Breast epithelium (tissue), 4 donors: ENCODE measurements around the gene CLCA2. TPM values are rescaled to one million over a fixed set of nuclear protein-coding genes. Genes with fewer than 3 reads are reported as not detected.

Experiments
- DNase-seq, 2 donors: peaks; one replicate each; pipeline ENCODE4 v3.0.0-alpha.2; 2019; ENCODE audit warnings: low spot score in 2 of 2
- H3K27ac ChIP-seq, 2 donors: fragments of 200-600 bp; sonication (generic) in 1 of 2; one replicate each; pipeline ENCODE4 v1.5.1; 2016 to 2019; ENCODE audit warnings: mild to moderate bottlenecking in 1 of 2
- H3K27me3 ChIP-seq, 2 donors: fragments of 200-600 bp; sonication (generic) in 1 of 2; one replicate each; pipeline versions ENCODE4 v1.5.1 to v1.6.0; 2017 to 2019; ENCODE audit warnings: control low read depth in 1 of 2, mild to moderate bottlenecking in 1 of 2
- H3K36me3 ChIP-seq: fragments of 200-600 bp; one replicate; pipeline ENCODE4 v1.5.1; 2019
- H3K4me1 ChIP-seq, 2 donors: fragments of 200-600 bp; sonication (generic); one replicate each; pipeline ENCODE4 v1.5.1; 2016 to 2019; ENCODE audit warnings: control low read depth in 1 of 2
- H3K4me3 ChIP-seq, 3 donors: fragments of 200-600 bp; sonication (generic); 1 replicate in 2 of 3; 2 replicates in 1 of 3; pipeline ENCODE4 v1.5.1; 2016 to 2019; ENCODE audit warnings: mild to moderate bottlenecking in 3 of 3, moderate library complexity in 2 of 3
- H3K9me3 ChIP-seq, 2 donors: fragments of 200-600 bp; sonication (generic) in 1 of 2; one replicate each; pipeline ENCODE4 v1.5.1; 2016 to 2019; ENCODE audit warnings: control low read depth in 1 of 2
- CTCF ChIP-seq, 3 donors: fragments of 450-650 bp; IDR thresholded peaks; one replicate each; pipeline ENCODE4 v1.5.1; 2016 to 2017; ENCODE audit warnings: antibody characterized with exemption in 3 of 3, mild to moderate bottlenecking in 3 of 3, moderate library complexity in 3 of 3
- POLR2A ChIP-seq: fragments of 450-650 bp; IDR thresholded peaks from one replicate; pipeline ENCODE4 v1.6.1; 2016; ENCODE audit warnings: antibody characterized with exemption, mild to moderate bottlenecking, moderate library complexity
- POLR2AphosphoS5 ChIP-seq, 3 donors: sonication (generic); formaldehyde crosslinking; IDR thresholded peaks; one replicate each; pipeline ENCODE4 v1.6.1; 2017; ENCODE audit warnings: antibody characterized with exemption in 3 of 3
- intact Hi-C: fragments of 100-400 bp; cut with DNase I; formaldehyde crosslinking; loops from one replicate; pipeline ENCODE4 v1.15.1; 2023; ENCODE audit warnings: low total_unique reads
- total RNA-seq, 3 donors: library from RNA; depleted of rRNA; stranded (reverse); fragments of >200 nt; gene quantifications; one replicate each; pipeline ENCODE4 v1.1.0, GENCODE V29; 2016

Gene CLCA2
- total RNA-seq, 3 donors from 2014 or later: 1.3 to 30.3 (median 1.6) TPM

- no peak overlapping the region for H3K27ac ChIP-seq
- H3K4me1 ChIP-seq: no peaks in the 10 kb centered on the region
- intact Hi-C loops: loop anchor here (5.0 kb wide), 1 partner anchor 697 kb away; no protein-coding TSS in a partner anchor
- peaks cover 7% of the 10 kb centered on the region for H3K36me3 ChIP-seq
- no peak for DNase-seq
- H3K27me3 ChIP-seq: no peaks in the 10 kb centered on the region
- H3K4me3 ChIP-seq: no peak overlapping the region
- peak; percentile 47 to 88 (median 80) for TF ChIP-seq CTCF (IDR thresholded peaks at IDR 0.05)
- no peak for TF ChIP-seq POLR2AphosphoS5 (IDR thresholded peaks at IDR 0.05)
- no peaks in the 10 kb centered on the region for H3K9me3 ChIP-seq
Observed at GRCh38 chr1:86380257-86380861, 43.6 kb upstream of the CLCA2 start.

GRCh38 chr1:86381223-86381622, 42.7 kb upstream of the CLCA2 start:
- Histone ChIP-seq H3K4me3 (no peak overlapping the region), H3K9me3 (no peaks in the 10 kb centered on the region), H3K27me3 (no peaks in the 10 kb centered on the region), H3K4me1 (no peaks in the 10 kb centered on the region), H3K27ac (no peak overlapping the region), H3K36me3 (peaks cover 7% of the 10 kb centered on the region)
- TF ChIP-seq POLR2A (no peak), CTCF (IDR thresholded peaks at IDR 0.05) (no peak), POLR2AphosphoS5 (IDR thresholded peaks at IDR 0.05) (no peak)
- intact Hi-C loops: loop anchor here (5.0 kb wide), 1 partner anchor 696 kb away; no protein-coding TSS in a partner anchor
- no peak for DNase-seq

- no peaks in the 10 kb centered on the region for H3K9me3 ChIP-seq
- no peak overlapping the region for H3K27ac ChIP-seq
- TF ChIP-seq POLR2AphosphoS5 (IDR thresholded peaks at IDR 0.05) (no peak), POLR2A (no peak), CTCF (IDR thresholded peaks at IDR 0.05) (no peak)
- H3K4me1 ChIP-seq: no peaks in the 10 kb centered on the region
- intact Hi-C loops: loop anchor here (5.0 kb wide), 1 partner anchor 694 kb away; no protein-coding TSS in a partner anchor
- DNase-seq: no peak
- no peaks in the 10 kb centered on the region for H3K27me3 ChIP-seq
- H3K4me3 ChIP-seq: no peak overlapping the region
- H3K36me3 ChIP-seq: peaks cover 7% of the 10 kb centered on the region
Observed at GRCh38 chr1:86382878-86383277, 41.1 kb upstream of the CLCA2 start.

GRCh38 chr1:86387916-86388627, 35.9 kb upstream of the CLCA2 start:
- no peak overlapping the region for H3K4me3 ChIP-seq
- DNase-seq: no peak
- no peak overlapping the region for H3K27ac ChIP-seq
- H3K9me3 ChIP-seq: no peaks in the 10 kb centered on the region
- peaks cover 2% of the 10 kb centered on the region for H3K36me3 ChIP-seq
- intact Hi-C loops: no loop called here
- TF ChIP-seq POLR2AphosphoS5 (IDR thresholded peaks at IDR 0.05): no peak
- no peak for TF ChIP-seq POLR2A
- TF ChIP-seq CTCF (IDR thresholded peaks at IDR 0.05): no peak
- no peaks in the 10 kb centered on the region for H3K4me1 ChIP-seq
- H3K27me3 ChIP-seq: no peaks in the 10 kb centered on the region

- H3K27me3 ChIP-seq: no peaks in the 10 kb centered on the region
- TF ChIP-seq CTCF (IDR thresholded peaks at IDR 0.05) (no peak), POLR2A (no peak), POLR2AphosphoS5 (IDR thresholded peaks at IDR 0.05) (no peak)
- no peaks in the 10 kb centered on the region for H3K4me1 ChIP-seq
- intact Hi-C loops: no loop called here
- H3K27ac ChIP-seq: peak overlapping the region in 1 of 2 donors; percentile 17
- no peak for DNase-seq
- no peak overlapping the region for H3K4me3 ChIP-seq
- H3K9me3 ChIP-seq: no peaks in the 10 kb centered on the region
- H3K36me3 ChIP-seq: no peaks in the 10 kb centered on the region
Observed at GRCh38 chr1:86388777-86389176, 35.2 kb upstream of the CLCA2 start.
